ENCODE results near the gene ATP8B2.
"Not testable (repeated sequence)": the region's sequence is repeated elsewhere in the genome, so short reads cannot be mapped to it uniquely, and the experiment has no call there.

GRCh38 chr1:154341366-154341765 is 16.0 kb downstream of the ATP8B2 start:
- TF ChIP-seq CTCF (IDR thresholded peaks at IDR 0.05 in 2 of 3, conservative IDR thresholded peaks at IDR 0.05 in 1 of 3; ENCODE audit: borderline replicate concordance in 1 of 3, insufficient read depth in 1 of 3, low read depth in 2 of 3, low read length in 2 of 3); EZH2phosphoT487 (IDR thresholded peaks at IDR 0.05; ENCODE audit: borderline replicate concordance); POLR2A (IDR thresholded peaks at IDR 0.05; ENCODE audit: borderline replicate concordance, extremely low read depth, insufficient read depth, insufficient read length); POLR2AphosphoS5 (IDR thresholded peaks at IDR 0.05; ENCODE audit: low read depth, low read length); CEBPB (IDR thresholded peaks at IDR 0.05; ENCODE audit: low read depth); ZNF274 (IDR thresholded peaks at IDR 0.05; ENCODE audit: low read depth, low read length); EZH2 (IDR thresholded peaks at IDR 0.05); MAX (IDR thresholded peaks at IDR 0.05): not testable (repeated sequence)
